ENCODE results near the gene A4GALT. TPM values are rescaled to one million over a fixed set of nuclear protein-coding genes. Genes with fewer than 3 reads are reported as not detected.
"Not testable (repeated sequence)": the region's sequence is repeated elsewhere in the genome, so short reads cannot be mapped to it uniquely, and the experiment has no call there.

A4GALT gene, protein sequence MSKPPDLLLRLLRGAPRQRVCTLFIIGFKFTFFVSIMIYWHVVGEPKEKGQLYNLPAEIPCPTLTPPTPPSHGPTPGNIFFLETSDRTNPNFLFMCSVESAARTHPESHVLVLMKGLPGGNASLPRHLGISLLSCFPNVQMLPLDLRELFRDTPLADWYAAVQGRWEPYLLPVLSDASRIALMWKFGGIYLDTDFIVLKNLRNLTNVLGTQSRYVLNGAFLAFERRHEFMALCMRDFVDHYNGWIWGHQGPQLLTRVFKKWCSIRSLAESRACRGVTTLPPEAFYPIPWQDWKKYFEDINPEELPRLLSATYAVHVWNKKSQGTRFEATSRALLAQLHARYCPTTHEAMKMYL
- total RNA-seq (not detected), polyA plus RNA-seq (not detected), total RNA-seq (0 to 0.17 (median 0) reads per million in 6 experiments)

DNA sequence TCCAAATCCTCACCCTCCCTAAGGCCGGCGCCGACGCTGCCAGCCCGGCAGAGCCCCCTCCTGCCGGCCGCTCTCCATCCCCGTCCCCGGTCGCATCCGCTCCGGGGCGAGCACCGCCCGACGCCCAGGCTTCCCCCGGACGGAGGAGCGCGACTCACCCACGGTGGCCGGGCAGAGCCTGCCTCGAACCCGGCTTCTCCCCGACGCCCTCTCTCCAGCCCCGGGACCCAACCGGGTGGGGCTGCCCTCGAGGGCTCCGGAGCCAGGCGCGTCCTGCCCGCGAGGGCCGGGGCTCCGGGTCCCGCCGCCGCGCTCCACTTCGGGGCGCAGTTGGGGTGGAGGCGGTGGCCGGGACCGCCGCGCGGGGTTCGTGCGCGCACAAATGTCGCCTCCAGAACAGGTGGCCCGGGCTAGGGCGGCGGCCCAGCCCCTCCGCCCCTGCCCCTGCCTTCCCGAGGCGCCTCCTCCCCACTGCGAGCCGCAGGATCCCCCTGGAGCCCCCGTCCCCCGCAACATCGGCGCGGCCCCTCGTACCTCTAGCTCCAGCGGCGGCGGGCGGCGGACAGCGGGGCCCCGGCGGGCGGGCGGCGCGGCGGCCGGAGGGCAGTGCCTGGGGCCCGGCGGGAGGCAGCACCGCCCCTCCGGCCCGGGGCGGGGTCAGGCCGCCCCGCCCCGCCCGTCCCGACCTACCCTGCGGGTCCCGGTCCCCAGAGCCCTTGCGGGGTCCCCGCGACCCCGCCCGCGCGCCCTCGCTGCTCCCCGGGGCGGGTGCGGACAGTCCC lies at the start of gene A4GALT:
A4GALT (minus strand) TSS at position 608 of the 782 bp plus-strand sequence. CDS start 26,919 bp downstream, outside the sequence.
- peaks cover 0 to 7% (median 0%) of the 10 kb centered on the region in 3 donors for H3K36me3 Mint-ChIP-seq

DNA sequence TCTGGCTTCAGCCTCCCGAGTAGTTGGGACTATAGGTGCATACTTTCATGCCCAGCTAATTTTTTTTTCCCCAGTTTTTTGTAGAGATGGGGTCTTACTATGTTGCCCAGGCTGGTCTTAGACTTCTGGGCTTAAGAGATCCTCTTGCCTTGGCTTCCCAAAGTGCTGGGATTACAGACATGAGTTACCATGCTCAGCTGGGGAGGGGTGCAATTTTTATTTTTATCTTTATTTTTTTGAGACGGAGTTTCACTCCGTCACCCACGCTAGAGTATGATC lies 49.7 kb upstream of the A4GALT start:
- POLR2A ChIA-PET = no interaction called here
- H3K4me1 Mint-ChIP-seq = peaks cover 0 to 8% (median 0%) of the 10 kb centered on the region in 4 donors

More for the DNA sequence above, at the start of gene A4GALT:
- H3K4me1 Mint-ChIP-seq = peaks cover 12 to 30% (median 19%) of the 10 kb centered on the region in 4 donors
- DNase-seq (peak in 3 of 10 donors; percentile 2 to 10 (median 6)), ATAC-seq (peak; percentile 45 to 50)
- POLR2A ChIA-PET = no interaction called here
- H3K27ac Mint-ChIP-seq = peak within 1 kb of the TSS in 1 of 10 donors; percentile 65
- H3K27me3 Mint-ChIP-seq = peaks cover 41 to 72% (median 50%) of the 10 kb centered on the region in 5 donors
- peaks cover 0 to 2% (median 0%) of the 10 kb centered on the region in 9 donors for H3K9me3 Mint-ChIP-seq
- H3K4me3 Mint-ChIP-seq = peak within 1 kb of the TSS; percentile 62 to 85 (median 80)

DNA sequence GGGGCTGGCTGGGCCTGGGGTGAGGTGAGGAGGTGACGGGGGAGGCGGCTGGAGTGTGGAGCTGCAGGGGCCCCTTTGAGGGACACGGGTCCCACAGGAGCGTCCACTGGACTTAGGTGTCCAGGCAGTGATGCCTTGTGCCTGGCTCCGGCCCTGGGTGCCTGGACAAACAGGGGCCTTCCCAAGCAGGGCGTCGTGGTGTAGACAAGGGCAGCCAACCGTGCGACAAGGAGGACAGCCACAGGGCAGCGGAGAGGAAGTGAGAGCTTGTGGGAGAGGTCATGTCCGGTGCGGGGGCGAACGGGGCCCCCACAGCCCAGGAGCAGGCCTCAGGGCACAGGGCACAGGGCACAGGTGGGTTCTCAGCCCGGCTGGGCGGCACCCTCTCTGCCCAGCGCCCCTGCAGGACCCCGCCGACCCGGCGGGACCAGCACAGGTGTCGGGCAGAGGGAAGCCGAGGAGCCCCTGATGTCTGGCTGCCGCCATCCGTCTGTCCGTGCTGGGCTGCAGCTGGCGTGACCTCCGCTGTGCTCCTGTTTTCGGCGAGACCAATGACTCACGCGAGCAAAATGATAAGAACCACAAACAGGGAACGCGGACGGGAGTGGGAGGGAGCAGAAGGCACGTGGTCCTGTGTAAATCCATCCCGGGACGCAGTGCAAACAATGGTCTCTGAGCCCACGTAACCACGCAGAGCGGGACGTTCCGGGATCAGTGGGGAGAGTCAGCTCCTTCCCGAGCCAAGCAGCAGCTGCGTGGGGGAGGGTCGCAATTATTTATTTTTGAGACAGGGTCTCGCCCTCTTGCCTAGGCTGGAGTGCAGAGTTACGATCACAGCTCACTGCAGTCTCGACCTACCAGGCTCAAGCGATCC lies 49.1 kb upstream of the A4GALT start:
- Mint-ChIP-seq H3K4me1 (peaks cover 0 to 8% (median 0%) of the 10 kb centered on the region in 4 donors), H3K27me3 (peaks cover 0 to 7% (median 4%) of the 10 kb centered on the region in 5 donors), H3K9me3 (no peaks in the 10 kb centered on the region), H3K27ac (peak overlapping the region in 2 of 10 donors; percentile 38 to 56), H3K4me3 (peak overlapping the region in 2 of 10 donors; percentile 36 to 66), H3K36me3 (no peaks in the 10 kb centered on the region)
- POLR2A ChIA-PET = no interaction called here
- ATAC-seq (peak in 1 of 2 donors; percentile 37), DNase-seq (no peak)

More for the DNA sequence above, 49.7 kb upstream of the A4GALT start:
- peaks cover 0 to 6% (median 4%) of the 10 kb centered on the region in 5 donors for H3K27me3 Mint-ChIP-seq
- no peaks in the 10 kb centered on the region for H3K36me3 Mint-ChIP-seq
- no peaks in the 10 kb centered on the region for H3K9me3 Mint-ChIP-seq
- no peak overlapping the region for H3K4me3 Mint-ChIP-seq
- ATAC-seq (no peak), DNase-seq (no peak)
- no peak overlapping the region for H3K27ac Mint-ChIP-seq

DNA sequence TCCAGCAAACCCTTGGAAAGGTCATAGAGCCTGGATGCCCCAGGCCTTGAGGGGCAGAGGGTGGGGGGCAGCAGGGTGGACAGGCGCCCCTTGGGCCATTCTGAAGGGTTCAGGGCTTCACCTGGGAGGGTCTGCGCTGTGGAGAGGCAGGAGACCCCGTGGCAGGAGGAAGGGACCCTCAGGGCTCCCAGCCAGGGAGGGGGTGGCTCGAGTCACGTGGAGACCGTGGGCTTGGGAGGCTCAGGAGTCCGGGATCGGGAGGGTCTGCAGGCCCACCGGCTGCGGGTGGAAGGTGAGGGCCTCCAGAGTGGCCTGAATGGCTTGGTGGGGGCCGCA lies 48.5 kb upstream of the A4GALT start:
- Mint-ChIP-seq H3K27ac (peak overlapping the region in 1 of 10 donors; percentile 56), H3K4me3 (no peak overlapping the region), H3K36me3 (no peaks in the 10 kb centered on the region), H3K9me3 (no peaks in the 10 kb centered on the region), H3K4me1 (peaks cover 0 to 8% (median 0%) of the 10 kb centered on the region in 4 donors), H3K27me3 (peaks cover 0 to 8% (median 4%) of the 10 kb centered on the region in 5 donors)
- no peak for DNase-seq
- POLR2A ChIA-PET = no interaction called here
- no peak for ATAC-seq

DNA sequence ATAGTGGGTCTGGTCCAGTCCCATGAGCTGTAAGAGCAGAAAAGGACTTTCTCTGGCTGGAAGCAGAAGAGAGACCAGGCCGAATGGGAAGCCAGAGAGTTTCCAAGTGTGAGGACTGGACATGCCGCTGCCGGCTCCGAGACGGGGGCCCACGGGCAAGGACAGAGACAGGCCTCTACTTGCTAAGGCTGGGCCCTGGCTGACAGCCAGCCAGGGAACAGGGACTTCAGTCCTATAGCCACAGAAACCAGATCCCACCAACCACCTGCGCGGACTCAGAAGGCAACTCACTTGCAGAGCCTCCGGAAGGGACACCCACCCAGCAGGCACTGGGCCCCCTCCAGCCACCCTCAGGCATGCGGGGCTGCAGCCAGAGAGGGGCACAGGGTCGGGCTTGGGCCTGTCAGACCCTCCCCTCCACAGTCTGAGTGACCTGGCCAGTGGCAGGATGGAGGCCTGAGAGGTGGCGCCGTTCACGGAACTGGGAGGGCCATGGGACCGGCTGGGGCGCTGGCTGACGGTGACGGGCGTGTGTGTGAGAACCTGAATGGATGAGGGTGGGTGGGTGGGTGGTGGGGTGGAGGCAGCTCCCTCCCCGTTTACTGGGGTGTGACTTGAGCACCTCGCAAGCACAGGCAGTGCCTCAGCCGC lies 47.8 kb upstream of the A4GALT start:
- Mint-ChIP-seq H3K4me3 (no peak overlapping the region), H3K36me3 (no peaks in the 10 kb centered on the region), H3K4me1 (peaks cover 0 to 8% (median 0%) of the 10 kb centered on the region in 4 donors), H3K9me3 (no peaks in the 10 kb centered on the region), H3K27me3 (peaks cover 0 to 8% (median 4%) of the 10 kb centered on the region in 5 donors), H3K27ac (peak overlapping the region in 1 of 10 donors; percentile 21)
- ATAC-seq (no peak), DNase-seq (no peak)
- POLR2A ChIA-PET = interaction anchor here (0.6 kb wide), 1 partner anchor 81 kb away, joined by 3 read pairs; no protein-coding TSS in a partner anchor

DNA sequence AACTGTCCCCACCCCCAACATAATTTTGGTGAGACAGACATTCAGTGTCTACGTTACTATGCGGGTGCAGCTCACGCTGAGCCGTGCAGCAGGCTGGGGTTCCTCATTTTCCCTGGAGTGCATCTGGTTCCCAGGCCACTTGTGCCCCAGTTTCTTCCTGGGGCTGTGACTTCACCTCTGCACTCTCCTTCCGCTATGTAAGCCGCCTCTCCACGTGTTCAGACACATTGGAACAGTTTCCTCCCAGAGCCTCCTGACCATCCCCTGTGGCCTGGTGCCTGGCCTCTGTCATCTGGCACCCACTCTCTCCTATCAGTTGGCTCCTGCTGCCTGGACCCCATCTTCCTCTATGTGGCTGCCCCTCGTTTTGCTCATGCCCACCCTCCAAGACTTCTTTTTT lies 46.2 kb upstream of the A4GALT start:
- Mint-ChIP-seq H3K36me3 (no peaks in the 10 kb centered on the region), H3K27ac (no peak overlapping the region), H3K9me3 (no peaks in the 10 kb centered on the region), H3K4me1 (peaks cover 0 to 4% (median 0%) of the 10 kb centered on the region in 4 donors), H3K27me3 (peaks cover 0 to 8% (median 4%) of the 10 kb centered on the region in 5 donors), H3K4me3 (no peak overlapping the region)
- DNase-seq (no peak), ATAC-seq (no peak)
- POLR2A ChIA-PET = no interaction called here

DNA sequence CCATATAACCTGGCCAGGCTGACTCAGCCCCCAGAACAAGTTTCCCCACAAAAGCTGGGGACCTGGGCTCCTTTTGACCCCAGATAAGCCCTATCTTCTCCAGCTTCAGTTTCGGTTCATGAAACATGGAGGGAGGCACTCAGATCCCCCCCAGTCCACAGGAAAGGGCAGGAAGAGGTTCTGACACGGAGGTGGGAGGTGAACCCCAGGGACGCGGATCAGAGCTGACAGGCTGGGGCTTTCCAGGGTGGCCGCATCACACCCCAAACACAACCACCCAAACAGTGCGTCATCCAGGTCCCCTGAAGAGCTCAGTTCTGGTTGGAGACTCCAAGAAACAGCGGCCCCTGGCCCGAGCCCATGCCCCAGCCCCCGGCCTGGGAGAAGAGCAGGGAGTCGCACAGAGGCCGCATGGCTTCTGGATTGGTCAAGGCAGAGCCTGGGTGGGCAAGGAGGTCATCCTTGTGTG lies 44.3 kb upstream of the A4GALT start:
- Mint-ChIP-seq H3K36me3 (no peaks in the 10 kb centered on the region), H3K4me1 (peaks cover 0 to 3% (median 0%) of the 10 kb centered on the region in 4 donors), H3K27me3 (peaks cover 0 to 8% (median 4%) of the 10 kb centered on the region in 5 donors), H3K4me3 (no peak overlapping the region), H3K27ac (no peak overlapping the region), H3K9me3 (no peaks in the 10 kb centered on the region)
- ATAC-seq (no peak), DNase-seq (no peak)
- POLR2A ChIA-PET = interaction anchor here (0.6 kb wide), 1 partner anchor 14 kb away, joined by 4 read pairs; no protein-coding TSS in a partner anchor

DNA sequence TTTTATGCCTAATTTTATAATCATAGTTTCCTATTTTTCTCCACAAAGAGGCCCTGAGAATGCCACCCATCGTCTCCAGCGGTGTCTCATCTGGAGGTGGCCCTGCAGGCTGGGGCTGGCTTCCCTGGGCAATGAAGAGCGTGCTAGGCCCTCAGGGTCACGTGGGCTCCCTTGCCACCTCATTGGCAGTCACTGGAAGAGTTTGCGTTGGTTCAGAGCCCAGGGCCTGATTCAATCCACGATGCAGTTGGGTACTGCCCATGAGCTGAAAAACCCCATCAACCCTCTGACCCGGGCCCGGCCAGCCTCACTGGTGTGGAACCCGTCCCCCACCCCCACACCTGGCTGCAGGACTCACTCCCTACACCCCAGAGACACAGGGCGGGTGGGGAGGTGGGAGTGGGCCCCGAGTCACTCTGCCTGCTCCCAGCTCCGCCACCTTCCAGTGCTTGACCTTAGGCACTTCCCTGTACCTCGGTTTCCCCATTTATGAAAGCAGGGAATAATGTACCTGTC lies 43.4 kb upstream of the A4GALT start:
- H3K27ac Mint-ChIP-seq = no peak overlapping the region
- no peak overlapping the region for H3K4me3 Mint-ChIP-seq
- H3K4me1 Mint-ChIP-seq = no peaks in the 10 kb centered on the region
- POLR2A ChIA-PET = interaction anchor here (0.6 kb wide), 1 partner anchor 15 kb away, joined by 4 read pairs; no protein-coding TSS in a partner anchor
- DNase-seq (no peak), ATAC-seq (no peak)
- H3K36me3 Mint-ChIP-seq = no peaks in the 10 kb centered on the region
- peaks cover 0 to 8% (median 4%) of the 10 kb centered on the region in 5 donors for H3K27me3 Mint-ChIP-seq
- H3K9me3 Mint-ChIP-seq = no peaks in the 10 kb centered on the region

DNA sequence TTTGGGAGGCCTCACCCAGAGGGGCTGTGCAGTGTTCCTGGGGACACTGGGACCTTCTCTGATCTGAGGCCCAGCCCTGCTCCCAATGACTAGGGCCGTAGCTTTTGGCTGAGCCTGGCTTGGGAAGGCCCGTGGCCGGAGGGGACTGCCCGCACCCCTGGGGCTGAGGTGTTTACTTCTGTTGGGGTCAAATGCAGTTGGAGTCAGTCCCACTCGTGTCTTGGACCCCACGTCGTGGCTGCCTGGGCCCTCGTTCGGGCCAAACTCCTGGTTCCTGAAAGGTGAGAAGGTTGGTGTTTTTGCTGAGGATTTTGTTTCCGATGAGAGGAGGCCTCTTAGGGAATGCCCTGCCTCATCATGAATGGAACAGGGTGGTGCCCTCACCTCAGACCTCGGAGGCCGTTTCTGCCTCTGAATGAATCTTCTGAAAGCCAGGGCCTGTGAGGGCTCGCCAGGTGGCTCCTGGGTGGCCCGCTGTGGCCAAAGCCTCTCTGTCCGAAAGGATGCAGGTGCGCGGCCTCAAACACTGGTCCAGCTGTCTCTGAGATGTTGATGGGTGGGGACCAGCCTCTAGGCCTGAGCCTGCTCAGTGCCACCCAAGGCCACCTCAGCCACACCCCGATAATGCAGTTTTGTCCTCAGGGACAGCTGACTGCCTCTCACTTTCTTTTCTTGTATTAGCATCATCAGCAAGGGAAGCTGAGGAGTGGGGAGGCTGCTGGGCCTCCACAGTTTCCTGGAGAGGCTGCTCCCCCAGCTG lies 40.3 kb upstream of the A4GALT start:
- H3K9me3 Mint-ChIP-seq = no peaks in the 10 kb centered on the region
- H3K27me3 Mint-ChIP-seq = peaks cover 0 to 14% (median 6%) of the 10 kb centered on the region in 5 donors
- no peak overlapping the region for H3K27ac Mint-ChIP-seq
- POLR2A ChIA-PET = no interaction called here
- no peak overlapping the region for H3K4me3 Mint-ChIP-seq
- H3K36me3 Mint-ChIP-seq = no peaks in the 10 kb centered on the region
- no peak for ATAC-seq
- no peak for DNase-seq
- no peaks in the 10 kb centered on the region for H3K4me1 Mint-ChIP-seq

DNA sequence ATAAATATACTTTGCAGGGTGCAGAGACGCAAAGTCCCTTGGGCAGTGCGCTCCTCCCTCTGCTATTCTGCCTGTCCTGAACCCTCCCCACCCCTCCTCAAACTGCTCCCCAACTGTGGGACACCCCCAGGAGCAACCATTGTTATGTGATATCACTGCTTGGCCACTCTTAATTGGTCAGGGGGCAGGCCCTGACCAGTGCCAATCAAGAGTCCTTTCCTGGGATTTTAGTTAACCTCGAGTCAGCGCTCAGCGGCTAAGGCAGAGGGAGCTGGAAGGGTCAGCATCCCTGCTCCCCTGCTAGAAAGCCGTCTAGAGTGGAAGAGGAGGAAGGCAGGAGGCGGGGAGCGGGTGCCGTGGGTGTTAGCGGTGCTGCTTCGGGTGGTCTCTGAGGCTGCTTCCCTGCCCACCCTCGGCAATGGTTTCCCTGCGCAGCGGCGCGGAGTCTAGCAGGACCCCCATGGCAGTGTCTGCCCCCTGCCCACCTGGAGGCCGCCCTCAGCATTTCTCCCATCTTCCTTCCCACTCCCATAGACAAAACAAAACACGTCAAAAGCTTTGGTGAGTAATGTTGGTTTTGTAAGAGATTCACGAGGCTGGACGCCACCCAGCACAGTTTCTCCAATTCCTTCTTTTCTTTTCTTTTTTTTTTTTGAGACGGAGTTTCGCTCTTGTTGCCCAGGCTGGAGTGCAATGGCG lies 38.4 kb upstream of the A4GALT start:
- ATAC-seq (no peak), DNase-seq (no peak)
- Mint-ChIP-seq H3K9me3 (no peaks in the 10 kb centered on the region), H3K36me3 (no peaks in the 10 kb centered on the region), H3K27ac (no peak overlapping the region), H3K4me3 (no peak overlapping the region), H3K27me3 (peaks cover 0 to 7% (median 5%) of the 10 kb centered on the region in 5 donors), H3K4me1 (no peaks in the 10 kb centered on the region)
- POLR2A ChIA-PET = no interaction called here

DNA sequence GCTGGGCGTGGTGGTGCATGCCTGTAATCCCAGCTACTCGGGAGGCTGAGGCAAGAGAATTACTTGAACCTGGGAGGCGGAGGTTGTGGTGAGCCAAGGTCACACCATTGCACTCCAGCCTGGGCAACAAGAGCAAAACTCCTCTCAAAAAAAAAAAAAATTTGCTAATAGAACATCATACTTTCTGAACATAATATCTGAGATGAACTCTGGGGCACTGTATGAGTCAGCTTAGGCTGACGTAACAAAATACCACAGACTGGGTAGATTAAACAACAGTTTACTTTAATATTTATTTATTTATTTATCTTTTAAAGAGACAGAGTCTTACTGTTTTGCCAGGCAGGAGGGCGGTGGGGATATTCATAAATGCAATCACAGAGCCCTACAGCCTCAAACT lies 34.9 kb upstream of the A4GALT start:
- DNase-seq, H3K4me1 Mint-ChIP-seq, H3K9me3 Mint-ChIP-seq, H3K27ac Mint-ChIP-seq, ATAC-seq, POLR2A ChIA-PET, H3K4me3 Mint-ChIP-seq, H3K36me3 Mint-ChIP-seq, H3K27me3 Mint-ChIP-seq: not testable (repeated sequence)

Measured in naive thymus-derived CD8-positive, alpha-beta T cell (primary cell).